ENCODE results near the gene UBE3D.
"Not testable (repeated sequence)": the region's sequence is repeated elsewhere in the genome, so short reads cannot be mapped to it uniquely, and the experiment has no call there.

UBE3D gene

DNA sequence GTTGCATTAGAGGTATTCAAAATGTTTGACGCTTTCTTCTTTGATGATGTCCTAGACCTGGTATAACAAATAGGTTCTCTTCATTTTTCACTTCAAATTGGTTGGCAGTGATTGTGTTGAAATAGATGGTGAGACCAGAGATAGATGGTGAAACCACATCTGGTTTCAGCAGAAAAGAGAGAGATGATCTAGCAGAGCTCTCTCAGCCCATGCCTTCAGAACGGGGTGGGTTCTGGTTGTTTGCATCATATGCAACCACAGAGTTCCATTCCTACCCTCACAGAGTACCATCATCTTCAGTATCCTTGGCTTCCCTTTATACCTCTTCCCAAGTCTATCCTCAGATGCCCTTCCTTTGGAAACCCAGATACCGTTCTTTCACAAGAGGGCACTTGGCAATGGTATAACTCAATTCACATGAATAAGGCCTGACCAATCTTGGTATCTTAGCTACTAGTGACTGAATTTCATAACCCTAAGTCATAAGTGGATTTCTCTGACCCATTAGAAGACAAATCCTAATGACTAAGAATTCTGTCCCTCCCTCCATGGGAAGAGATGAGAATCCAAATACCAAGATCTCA lies 93.7 kb downstream of the UBE3D start:
- DNase-seq = no peak

- DNase-seq = no peak
These were observed 94.8 kb downstream of the UBE3D start for GRCh38 chr6:82970839-82971238.

DNA sequence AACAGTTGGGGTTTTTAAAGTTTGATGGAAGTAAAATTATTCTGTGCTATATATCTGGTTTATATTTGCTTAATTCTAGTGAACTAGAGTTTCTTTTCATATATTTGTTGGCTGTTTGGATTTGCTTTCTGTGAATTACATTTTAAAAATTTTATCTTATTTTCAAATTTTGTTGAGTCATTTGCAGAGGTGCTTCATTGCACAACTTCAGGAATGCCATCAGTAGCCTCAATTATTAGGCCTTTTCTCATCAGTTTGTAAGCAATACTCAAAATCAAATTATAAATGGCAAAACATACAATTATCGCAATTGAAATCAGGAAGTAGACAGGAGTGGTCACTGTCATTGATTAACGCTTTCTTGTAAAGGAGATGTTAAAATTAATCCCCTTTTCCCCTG lies 96.9 kb downstream of the UBE3D start:
- no peak for DNase-seq

GRCh38 chr6:82963191-82963925 lies 102.3 kb downstream of the UBE3D start:
- DNase-seq = no peak

GRCh38 chr6:82959385-82959941 lies 106.2 kb downstream of the UBE3D start:
- DNase-seq = no peak

DNA sequence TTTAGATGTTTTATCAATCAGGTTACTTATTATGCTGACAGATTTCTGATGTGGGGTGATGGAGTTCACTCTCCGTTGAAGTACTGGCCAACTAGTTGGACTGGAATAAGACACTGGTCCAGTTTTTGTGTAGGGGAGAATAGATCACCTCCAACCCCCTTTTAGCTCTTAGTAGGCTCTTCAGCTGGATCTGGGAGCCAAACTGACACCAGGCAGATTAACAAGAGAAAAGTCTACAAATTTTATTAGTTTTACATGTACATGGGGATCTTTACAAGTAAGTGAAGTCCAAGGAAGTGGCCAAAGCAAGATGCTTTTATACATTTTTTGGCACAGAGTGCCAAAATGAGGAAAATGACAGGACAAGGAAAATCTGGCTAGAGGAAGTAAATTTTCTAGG lies 107.1 kb downstream of the UBE3D start:
- no peak for DNase-seq

- DNase-seq = no peak
These were observed 107.8 kb downstream of the UBE3D start for GRCh38 chr6:82957868-82958245.

DNA sequence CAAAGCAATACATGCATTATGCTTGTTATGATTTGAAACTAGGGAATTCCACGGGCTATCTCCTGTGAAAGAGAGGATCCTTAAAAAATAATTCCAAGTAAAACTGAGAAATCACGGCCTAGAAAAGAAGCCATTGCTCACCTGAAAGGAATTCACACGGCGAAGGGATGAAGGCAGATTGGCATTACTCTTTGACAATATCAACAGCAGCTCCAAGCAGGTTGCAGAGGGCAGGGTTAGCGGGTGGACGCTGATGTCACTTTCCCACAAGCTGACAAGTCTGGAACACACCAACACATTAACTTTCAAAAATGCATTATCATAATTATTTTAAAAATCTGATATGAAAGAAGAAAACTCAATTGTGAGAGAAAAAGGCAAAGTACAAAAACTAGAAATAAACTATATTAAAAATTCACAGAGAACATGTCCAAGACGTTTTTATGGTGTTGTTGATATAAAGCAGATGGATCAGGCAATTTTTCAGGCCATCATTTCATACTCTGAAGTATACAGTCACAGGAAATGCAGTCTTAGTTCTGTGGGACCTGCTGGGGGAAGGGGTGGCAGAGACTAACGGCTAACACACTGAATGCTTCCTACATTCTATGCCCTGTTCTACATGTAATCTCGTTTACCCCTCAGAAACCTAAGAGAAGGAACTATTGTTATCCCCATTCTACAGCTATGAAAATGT lies 108.3 kb downstream of the UBE3D start:
- DNase-seq = no peak

DNA sequence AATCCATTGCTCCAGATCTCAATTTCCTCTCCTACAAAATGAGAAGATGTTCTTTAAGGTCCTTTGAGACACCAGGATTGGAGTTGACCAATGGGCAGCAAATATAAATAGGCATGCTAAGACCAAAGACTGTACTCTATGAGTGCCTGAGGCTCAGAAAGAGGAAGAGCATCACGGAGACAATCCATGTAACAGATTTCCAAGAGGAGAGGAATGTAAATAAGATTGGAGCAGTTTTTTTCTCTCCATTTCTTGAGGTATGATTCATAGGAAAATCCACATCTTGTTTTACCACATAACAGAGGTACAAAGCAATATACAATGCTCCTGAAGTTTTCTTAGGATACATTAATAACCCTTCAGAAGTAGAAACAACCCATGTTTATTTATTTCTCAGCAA lies 109.8 kb downstream of the UBE3D start:
- DNase-seq = no peak

DNA sequence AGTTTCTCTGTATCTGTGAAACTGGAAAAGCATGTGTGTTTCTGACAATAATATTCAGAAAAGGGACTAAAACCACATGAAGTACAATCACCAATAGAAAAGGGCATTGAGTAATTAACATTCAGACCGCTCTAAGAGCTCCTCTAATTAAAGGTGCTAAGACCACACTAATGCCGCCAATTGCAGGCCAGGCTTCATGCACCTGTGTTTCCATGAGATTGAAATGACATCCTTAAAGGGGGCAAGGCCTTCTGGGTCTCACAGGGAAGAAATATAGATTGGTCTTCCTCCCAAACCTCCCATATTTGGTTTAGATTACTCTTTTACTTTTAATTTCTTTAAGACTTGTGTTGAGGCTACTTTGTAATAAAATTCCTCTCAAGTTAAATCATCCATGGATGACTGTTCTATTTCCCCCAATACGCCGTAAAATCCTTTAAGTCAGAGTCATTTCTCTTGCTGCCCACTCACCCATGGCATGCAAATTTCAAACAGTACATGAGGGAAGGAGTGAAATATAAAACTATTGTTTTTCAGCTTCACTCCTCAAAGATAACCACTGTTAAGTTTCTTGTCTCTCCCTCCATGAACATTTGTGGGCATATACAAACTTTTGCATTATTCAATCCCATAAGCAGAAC lies 110.6 kb downstream of the UBE3D start:
- DNase-seq = no peak

DNA sequence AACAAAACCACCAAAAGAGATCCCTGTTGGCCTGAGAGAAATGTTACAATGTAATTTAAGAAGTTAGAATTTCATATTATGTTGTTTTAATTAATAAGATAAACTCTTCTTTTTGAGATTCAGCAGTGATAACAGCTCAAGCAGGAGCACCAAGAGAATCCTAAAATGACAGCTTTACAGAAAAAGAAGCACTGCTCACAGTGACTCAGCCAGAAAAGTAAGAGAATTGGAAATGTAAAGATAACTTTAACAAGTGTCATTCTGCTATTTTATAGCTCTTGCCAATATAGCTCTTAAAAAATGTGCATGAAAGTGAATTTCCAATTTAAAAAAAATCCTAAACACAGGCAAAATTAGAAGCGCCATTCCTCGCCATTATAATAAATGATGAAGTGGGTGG lies 111.3 kb downstream of the UBE3D start:
- DNase-seq = no peak

GRCh38 chr6:82953871-82954270 lies 111.8 kb downstream of the UBE3D start:
- no peak for DNase-seq

DNA sequence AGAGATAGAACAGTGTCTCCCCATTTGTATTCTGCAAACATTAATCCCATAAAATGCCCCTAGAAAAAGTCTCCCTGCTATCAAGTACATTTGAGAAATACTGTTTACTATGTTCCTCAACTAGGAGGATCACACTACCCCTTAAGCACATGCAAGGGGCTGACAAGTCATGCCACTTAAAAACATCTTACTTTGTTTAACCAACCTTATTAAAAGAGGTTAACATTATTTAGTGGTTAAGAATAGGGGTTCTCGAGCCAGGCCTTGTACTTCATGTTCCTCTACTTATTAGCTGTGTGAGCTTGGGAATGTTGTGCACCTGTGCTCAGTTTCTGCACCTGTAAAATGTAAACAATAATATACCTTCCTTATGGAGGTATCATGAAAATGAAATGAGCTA lies 113.7 kb downstream of the UBE3D start:
- no peak for DNase-seq

- no peak for DNase-seq
These were observed 114.3 kb downstream of the UBE3D start for GRCh38 chr6:82951389-82951788.

GRCh38 chr6:82930915-82931314 lies 134.7 kb downstream of the UBE3D start:
- DNase-seq = not testable (repeated sequence)

DNA sequence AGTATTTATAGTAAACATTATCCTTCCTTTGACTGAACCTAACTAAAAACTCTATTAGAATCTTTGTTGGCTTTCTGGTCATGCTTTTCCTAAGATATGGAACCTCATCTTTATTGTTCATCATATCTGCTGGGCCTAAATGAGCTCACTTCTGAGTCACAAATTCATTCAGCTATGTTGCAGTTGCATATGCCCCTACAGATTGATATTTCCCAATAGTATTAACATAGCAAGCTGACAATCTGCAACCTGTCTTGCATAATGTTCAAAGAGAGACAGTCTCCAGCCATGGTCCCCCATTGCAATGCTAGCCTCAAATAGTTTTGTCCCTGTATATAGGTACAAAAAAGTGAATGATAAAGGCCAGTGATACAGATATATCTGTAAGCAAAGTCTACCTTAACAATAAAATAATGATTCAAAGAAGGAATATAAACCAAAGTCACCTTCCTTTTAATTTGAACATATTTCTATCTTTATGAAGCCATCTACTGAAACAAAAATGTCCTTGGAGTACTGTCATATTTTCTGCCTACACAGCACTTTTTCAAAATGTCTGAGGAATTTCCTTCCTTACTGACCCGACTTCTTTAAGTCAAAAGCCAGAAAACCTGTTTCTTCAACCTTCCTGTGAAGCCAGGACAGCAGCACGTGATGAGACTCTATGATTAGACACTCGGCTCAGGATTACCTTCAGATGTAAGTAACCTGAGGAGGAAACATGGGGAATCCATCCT lies 140.7 kb downstream of the UBE3D start:
- DNase-seq = no peak

DNA sequence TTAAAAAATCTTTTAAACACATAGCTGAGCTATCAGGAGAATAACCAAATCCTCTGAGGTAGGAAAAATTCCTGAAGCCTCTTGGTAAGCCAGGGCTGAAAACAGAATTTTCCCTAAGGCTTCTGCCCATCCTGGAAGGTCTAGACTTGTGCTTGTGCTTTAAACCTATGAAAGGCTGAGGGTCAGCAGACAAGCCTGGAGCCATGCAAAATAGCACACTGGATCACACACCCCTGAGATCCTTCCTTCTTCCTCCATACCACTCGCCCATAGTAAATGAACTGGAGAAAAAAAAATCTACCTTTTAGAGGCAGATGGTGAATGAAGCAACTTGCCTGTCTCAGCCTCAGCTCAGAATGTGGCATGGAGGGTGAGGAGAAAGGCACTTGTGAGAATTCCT lies 144.4 kb downstream of the UBE3D start:
- no peak for DNase-seq

- no peak for DNase-seq
These were observed 148.1 kb downstream of the UBE3D start for GRCh38 chr6:82917346-82918064.

DNA sequence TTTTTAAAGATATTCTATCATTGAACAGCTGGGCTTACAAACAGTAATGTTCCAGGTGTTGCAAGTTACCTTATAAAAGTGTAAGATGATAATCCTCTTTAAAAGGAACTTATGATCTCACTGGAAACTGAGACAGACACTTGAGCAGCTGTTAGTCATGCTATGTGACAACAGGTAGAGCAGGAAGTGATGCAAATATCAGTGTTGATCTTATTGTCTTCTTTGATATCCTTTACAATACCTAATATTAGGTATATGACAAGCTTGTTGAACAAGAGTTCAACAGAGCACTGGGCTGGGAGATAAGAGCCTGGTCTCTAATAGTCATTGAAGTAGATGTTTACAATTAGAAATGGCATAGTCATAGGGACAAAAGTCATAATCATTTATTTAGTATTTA lies 150.0 kb downstream of the UBE3D start:
- no peak for DNase-seq

- DNase-seq = no peak
These were observed 151.1 kb downstream of the UBE3D start for GRCh38 chr6:82914511-82914910.

- no peak for DNase-seq
These were observed 154.8 kb downstream of the UBE3D start for GRCh38 chr6:82910820-82911219.

DNA sequence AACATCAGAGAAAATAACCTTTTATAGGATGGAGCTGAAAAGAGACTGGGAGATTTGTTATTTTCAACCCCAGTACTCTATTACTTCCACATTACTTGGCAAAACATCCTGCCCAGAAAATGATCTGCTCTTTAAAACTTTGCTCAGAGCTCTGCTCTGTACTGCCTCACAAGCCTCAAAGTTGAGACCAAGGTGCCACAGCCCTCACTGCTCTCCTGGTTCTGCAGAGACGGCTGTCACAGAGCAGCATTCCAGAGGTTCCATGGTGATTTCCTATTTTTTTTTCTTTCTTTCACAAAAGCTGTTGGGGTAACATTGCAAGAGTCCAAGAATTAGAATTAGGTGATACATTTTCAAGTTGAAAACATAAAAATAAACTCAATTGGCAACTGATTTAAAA lies 155.2 kb downstream of the UBE3D start:
- DNase-seq = no peak

Measured in activated CD8-positive, alpha-beta memory T cell treated with anti-CD3 and anti-CD28 coated beads, Interleukin-2, amount 50 U/mL, for 4 hours (primary cell).